Measurements from ENCODE around the gene OR52N4.

OR52N4 gene

GRCh38 chr11:5803982-5804381 lies 49.9 kb downstream of the OR52N4 start:
- no peak for TF ChIP-seq POLR2AphosphoS5 (IDR thresholded peaks at IDR 0.05; ENCODE audit: low read depth, low read length)
- TF ChIP-seq REST (IDR thresholded peaks at IDR 0.05; ENCODE audit: insufficient read depth in 1 of 2, low read depth in 2 of 2, low read length in 2 of 2), result no peak
- no peak for TF ChIP-seq FOXP2 (optimal IDR thresholded peaks at IDR 0.05; ENCODE audit: borderline replicate concordance, extremely low read depth, extremely low read length, insufficient read depth)
- TF ChIP-seq SIN3A (IDR thresholded peaks at IDR 0.05; ENCODE audit: borderline replicate concordance, insufficient read depth, low read length), result no peak
- TF ChIP-seq TAF1 (IDR thresholded peaks at IDR 0.05; ENCODE audit: borderline replicate concordance, insufficient read depth, low read length), result no peak

Data from PFSK-1 (cell line).